CD4-positive, alpha-beta memory T cell (primary cell): ENCODE measurements around the gene NDRG4. TPM values are rescaled to one million over a fixed set of nuclear protein-coding genes. Genes with fewer than 3 reads are reported as not detected.

Experiments used
- CTCF ChIA-PET: fragments of 350-600 bp; sonication (Branson Sonifier 250); formaldehyde crosslinking; loops from one replicate; lab custom pipeline; 2021; ENCODE audit warnings: inconsistent platforms; ENCODE audit not compliant: partially characterized antibody; lab: Charles Lee
- POLR2A ChIA-PET: fragments of 350-600 bp; sonication (Branson Sonifier 250); formaldehyde crosslinking; loops from one replicate; lab custom pipeline; 2021; ENCODE audit not compliant: partially characterized antibody; lab: Charles Lee
- DNase-seq, 5 donors: peaks; one replicate each; pipeline versions ENCODE4 v3.0.0 to v3.0.0-alpha.2; 2020 to 2022; ENCODE audit warnings: mixed read lengths in 1 of 5
- H3K27ac ChIP-seq: one replicate; pipeline ENCODE4 v1.7.0; 2013; ENCODE audit warnings: low read depth, low read length
- H3K27me3 ChIP-seq: 2 replicates; pipeline ENCODE4 v1.7.0; 2013; ENCODE audit warnings: mild to moderate bottlenecking, low read length, moderate library complexity; ENCODE audit not compliant: insufficient read depth
- H3K36me3 ChIP-seq: 2 replicates; pipeline ENCODE4 v1.7.0; 2013; ENCODE audit warnings: mild to moderate bottlenecking, low read length, moderate library complexity; ENCODE audit not compliant: insufficient read depth
- H3K4me1 ChIP-seq: 2 replicates; pipeline ENCODE4 v1.7.0; 2013; ENCODE audit warnings: mild to moderate bottlenecking, low read length, moderate library complexity; ENCODE audit not compliant: insufficient read depth
- H3K4me3 ChIP-seq, 2 donors: one replicate each; pipeline ENCODE4 v1.7.0; 2013; ENCODE audit warnings: low read length in 2 of 2, mild to moderate bottlenecking in 1 of 2
- H3K9me3 ChIP-seq, 2 donors: one replicate each; pipeline ENCODE4 v1.7.0; 2013; ENCODE audit warnings: low read length in 2 of 2, control low read depth in 1 of 2; ENCODE audit not compliant: control insufficient read depth in 1 of 2
- H3K27ac Mint-ChIP-seq, 7 donors: one replicate each; pipeline ENCODE4 v1.8.0; 2020 to 2021; ENCODE audit warnings: mixed read lengths in 7 of 7, mild to moderate bottlenecking in 6 of 7, inconsistent platforms in 3 of 7, moderate library complexity in 3 of 7
- H3K27me3 Mint-ChIP-seq, 2 donors: one replicate each; pipeline ENCODE4 v1.8.0; 2020 to 2021; ENCODE audit warnings: mixed read lengths in 2 of 2
- H3K36me3 Mint-ChIP-seq, 2 donors: one replicate each; pipeline ENCODE4 v1.8.0; 2020 to 2021; ENCODE audit warnings: mixed read lengths in 2 of 2, inconsistent platforms in 1 of 2, mild to moderate bottlenecking in 1 of 2
- H3K4me1 Mint-ChIP-seq, 4 donors: one replicate each; pipeline ENCODE4 v1.8.0; 2020 to 2021; ENCODE audit warnings: mixed read lengths in 4 of 4, mild to moderate bottlenecking in 1 of 4
- H3K4me3 Mint-ChIP-seq, 8 donors: one replicate each; pipeline ENCODE4 v1.8.0; 2020 to 2021; ENCODE audit warnings: mixed read lengths in 8 of 8, mild to moderate bottlenecking in 7 of 8, moderate library complexity in 6 of 8, inconsistent platforms in 3 of 8
- H3K9me3 Mint-ChIP-seq, 8 donors: one replicate each; pipeline ENCODE4 v1.8.0; 2020 to 2021; ENCODE audit warnings: mixed read lengths in 8 of 8, mild to moderate bottlenecking in 5 of 8, inconsistent platforms in 3 of 8, moderate library complexity in 1 of 8
- intact Hi-C: fragments of 100-400 bp; cut with micrococcal nuclease; formaldehyde crosslinking; loops from one replicate; pipeline ENCODE4 v1.15.1; 2023
- polyA plus RNA-seq, 2 donors: library from polyadenylated mRNA; unstranded; fragments of 300-500 nt; fragmentation: Illumina TruSeq; gene quantifications; one replicate each; pipeline ENCODE4 v1.2.3, GENCODE V29; 2021
- total RNA-seq, 2 experiments: library from RNA; stranded (reverse); gene quantifications; one replicate each; pipeline ENCODE4 v1.2.3, GENCODE V29; 2021

The NDRG4 gene
- total and polyA plus RNA-seq, 4 experiments from 2014 or later = 0.22 to 1.3 (median 1.3) TPM; not detected in 1

DNA sequence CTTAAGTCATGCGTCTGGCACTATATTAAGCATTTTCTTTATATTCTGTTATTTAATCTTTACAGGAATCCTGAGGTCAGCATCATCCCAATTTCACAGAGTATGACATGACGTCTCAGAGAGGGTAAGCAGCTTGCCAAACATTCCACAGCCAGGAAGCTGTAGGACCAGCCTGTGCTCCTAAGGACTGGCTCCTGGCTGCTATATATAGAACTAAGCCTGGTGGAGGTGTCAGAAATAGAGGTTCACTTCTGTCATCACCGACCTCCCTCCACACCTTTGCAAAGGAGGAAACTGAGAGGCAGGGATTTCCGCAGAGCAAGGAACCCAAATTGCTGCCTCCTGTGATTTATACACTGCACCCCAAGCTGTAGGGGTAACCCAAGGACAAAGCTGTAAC, 37.9 kb upstream of the NDRG4 start:
- Histone ChIP-seq H3K36me3 (no peaks in the 10 kb centered on the region), H3K4me1 (peaks cover 10% of the 10 kb centered on the region), H3K27me3 (peaks cover 13% of the 10 kb centered on the region), H3K9me3 (no peaks in the 10 kb centered on the region), H3K27ac (no peak overlapping the region), H3K4me3 (no peak overlapping the region)
- Mint-ChIP-seq H3K9me3 (no peaks in the 10 kb centered on the region), H3K4me3 (peak overlapping the region in 6 of 8 donors; percentile 31 to 66 (median 55)), H3K27ac (no peak overlapping the region), H3K36me3 (no peaks in the 10 kb centered on the region), H3K27me3 (peaks cover 37 to 39% of the 10 kb centered on the region in 2 donors), H3K4me1 (peaks cover 2 to 16% (median 7%) of the 10 kb centered on the region in 4 donors)
- DNase-seq = no peak
- intact Hi-C loops = no loop called here
- ChIA-PET CTCF (no interaction called here), POLR2A (no interaction called here)

DNA sequence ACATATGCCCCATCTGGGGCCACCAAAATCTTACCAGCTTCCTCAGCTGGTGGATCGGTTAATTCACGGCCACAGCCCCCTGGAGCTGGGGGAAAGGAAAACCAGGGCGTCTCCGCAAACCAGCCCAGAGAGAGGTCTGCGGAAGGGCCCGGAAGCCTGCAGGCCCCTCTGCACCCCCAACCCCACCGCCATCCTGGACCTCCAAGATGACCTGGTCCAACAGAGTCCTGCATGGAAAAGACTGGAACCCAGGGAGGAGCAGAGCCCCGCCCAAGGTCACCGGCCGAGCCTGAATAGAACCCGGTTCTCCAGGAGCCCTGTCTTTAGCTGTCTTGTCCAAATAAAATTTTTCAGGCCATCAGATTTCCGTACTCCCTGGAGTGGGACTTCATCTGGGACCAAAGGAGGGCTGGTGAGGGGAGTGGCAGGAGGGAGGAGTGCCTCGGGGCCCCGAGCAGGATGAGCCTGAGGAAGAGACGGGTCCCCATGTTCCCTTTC, 37.4 kb upstream of the NDRG4 start:
- no peaks in the 10 kb centered on the region for H3K9me3 ChIP-seq
- Mint-ChIP-seq H3K27me3 (peaks cover 38 to 39% of the 10 kb centered on the region in 2 donors), H3K27ac (no peak overlapping the region), H3K9me3 (no peaks in the 10 kb centered on the region), H3K36me3 (no peaks in the 10 kb centered on the region), H3K4me3 (peak overlapping the region in 6 of 8 donors; percentile 39 to 66 (median 55)), H3K4me1 (peaks cover 2 to 16% (median 7%) of the 10 kb centered on the region in 4 donors)
- POLR2A ChIA-PET = no interaction called here
- CTCF ChIA-PET = no interaction called here
- no peak overlapping the region for H3K4me3 ChIP-seq
- no peak for DNase-seq
- H3K27me3 ChIP-seq = peaks cover 13% of the 10 kb centered on the region
- no peak overlapping the region for H3K27ac ChIP-seq
- no peaks in the 10 kb centered on the region for H3K36me3 ChIP-seq
- intact Hi-C loops = no loop called here
- H3K4me1 ChIP-seq = peaks cover 10% of the 10 kb centered on the region

DNA sequence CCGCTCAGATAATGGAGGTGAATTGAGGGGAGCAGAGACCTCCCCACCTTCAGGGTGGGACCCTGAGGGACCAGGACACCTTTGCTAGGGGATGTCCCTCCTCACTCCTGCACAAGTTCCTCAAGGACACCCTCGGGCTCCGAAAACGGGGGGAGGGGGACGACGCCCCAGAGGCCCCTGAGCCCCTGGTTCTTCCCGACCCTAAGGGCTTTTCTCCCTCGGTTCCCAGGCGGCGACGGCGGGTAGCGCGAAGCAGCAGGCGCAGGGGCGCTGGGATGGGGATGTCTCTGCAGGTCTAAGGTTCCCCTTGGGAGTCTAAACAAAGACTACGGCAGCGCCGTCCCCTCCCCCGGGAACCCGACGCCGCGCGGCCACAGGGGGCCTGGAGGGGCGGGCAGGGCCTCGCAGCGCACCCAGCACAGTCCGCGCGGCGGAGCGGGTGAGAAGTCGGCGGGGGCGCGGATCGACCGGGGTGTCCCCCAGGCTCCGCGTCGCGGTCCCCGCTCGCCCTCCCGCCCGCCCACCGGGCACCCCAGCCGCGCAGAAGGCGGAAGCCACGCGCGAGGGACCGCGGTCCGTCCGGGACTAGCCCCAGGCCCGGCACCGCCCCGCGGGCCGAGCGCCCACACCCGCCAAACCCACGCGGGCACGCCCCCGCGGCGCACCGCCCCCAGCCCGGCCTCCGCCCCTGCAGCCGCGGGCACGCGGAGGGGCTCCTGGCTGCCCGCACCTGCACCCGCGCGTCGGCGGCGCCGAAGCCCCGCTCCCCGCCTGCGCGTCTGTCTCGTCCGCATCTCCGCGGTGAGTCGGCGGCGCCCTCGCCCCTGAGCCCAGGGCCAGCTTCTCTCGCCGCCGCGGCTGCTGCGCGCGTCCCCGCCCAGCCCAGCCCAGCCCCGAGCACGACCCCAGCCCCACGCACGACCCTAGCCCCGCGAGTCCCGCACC, 36.7 kb upstream of the NDRG4 start:
- Mint-ChIP-seq H3K4me3 (peak overlapping the region in 4 of 8 donors; percentile 34 to 61 (median 55)), H3K27ac (no peak overlapping the region), H3K27me3 (peaks cover 43 to 44% of the 10 kb centered on the region in 2 donors), H3K9me3 (no peaks in the 10 kb centered on the region), H3K36me3 (no peaks in the 10 kb centered on the region), H3K4me1 (peaks cover 2 to 16% (median 7%) of the 10 kb centered on the region in 4 donors)
- Histone ChIP-seq H3K27ac (no peak overlapping the region), H3K9me3 (no peaks in the 10 kb centered on the region), H3K4me1 (peaks cover 10% of the 10 kb centered on the region), H3K27me3 (peaks cover 16% of the 10 kb centered on the region), H3K4me3 (no peak overlapping the region), H3K36me3 (no peaks in the 10 kb centered on the region)
- ChIA-PET CTCF (no interaction called here), POLR2A (no interaction called here)
- intact Hi-C loops = no loop called here
- DNase-seq = no peak

DNA sequence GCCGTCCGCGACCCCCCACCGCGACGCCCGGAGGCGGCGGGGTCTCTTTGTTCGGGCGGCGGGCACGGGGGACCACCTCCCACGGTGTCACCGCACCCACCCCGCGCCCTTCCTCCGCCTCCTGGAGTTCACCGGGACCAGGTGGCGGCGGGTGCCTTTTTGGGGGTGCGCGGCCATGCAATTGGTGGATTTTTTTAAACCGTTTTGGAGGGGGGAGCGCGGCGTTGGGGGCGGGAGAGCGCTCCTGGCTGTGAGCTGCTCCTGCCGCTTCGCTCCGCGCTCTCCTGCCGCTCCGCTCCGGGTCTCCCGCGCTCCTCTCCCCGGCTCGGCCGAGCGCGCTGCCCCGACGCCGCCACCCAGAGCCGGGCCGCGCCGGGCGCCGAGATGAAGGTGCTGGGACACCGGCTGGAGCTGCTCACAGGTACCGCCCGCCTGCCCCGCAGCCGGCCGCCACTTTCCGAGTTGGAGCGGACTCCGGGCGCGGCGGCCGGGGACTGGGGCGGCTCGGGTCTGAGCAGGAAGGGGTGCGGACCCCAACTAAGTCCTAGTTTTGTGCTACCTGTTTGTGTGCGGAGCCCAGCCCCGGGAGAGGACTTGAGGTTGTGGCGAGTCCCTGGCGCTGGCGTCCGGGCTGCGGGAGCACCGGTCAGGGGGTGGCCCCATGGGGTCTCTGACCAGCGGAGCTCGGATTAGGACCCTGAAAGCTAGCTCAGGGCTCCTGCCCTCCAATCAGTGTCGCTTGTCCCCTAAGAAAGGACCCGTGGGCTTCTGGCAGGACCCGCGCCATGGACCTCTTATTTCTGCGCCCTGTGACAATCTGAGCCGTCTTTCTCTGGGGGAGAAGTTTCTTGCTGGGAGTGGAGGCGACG, 35.7 kb upstream of the NDRG4 start:
- no peaks in the 10 kb centered on the region for H3K9me3 Mint-ChIP-seq
- peak overlapping the region in 1 of 7 donors; percentile 52 for H3K27ac Mint-ChIP-seq
- H3K4me3 Mint-ChIP-seq = peak overlapping the region in 7 of 8 donors; percentile 35 to 78 (median 54)
- Histone ChIP-seq H3K9me3 (no peaks in the 10 kb centered on the region), H3K27ac (no peak overlapping the region), H3K27me3 (peaks cover 16% of the 10 kb centered on the region), H3K4me3 (no peak overlapping the region), H3K4me1 (peaks cover 10% of the 10 kb centered on the region), H3K36me3 (no peaks in the 10 kb centered on the region)
- H3K4me1 Mint-ChIP-seq = peaks cover 2 to 16% (median 7%) of the 10 kb centered on the region in 4 donors
- DNase-seq = no peak
- ChIA-PET CTCF (no interaction called here), POLR2A (no interaction called here)
- intact Hi-C loops = no loop called here
- H3K27me3 Mint-ChIP-seq = peaks cover 48 to 52% of the 10 kb centered on the region in 2 donors
- no peaks in the 10 kb centered on the region for H3K36me3 Mint-ChIP-seq

DNA sequence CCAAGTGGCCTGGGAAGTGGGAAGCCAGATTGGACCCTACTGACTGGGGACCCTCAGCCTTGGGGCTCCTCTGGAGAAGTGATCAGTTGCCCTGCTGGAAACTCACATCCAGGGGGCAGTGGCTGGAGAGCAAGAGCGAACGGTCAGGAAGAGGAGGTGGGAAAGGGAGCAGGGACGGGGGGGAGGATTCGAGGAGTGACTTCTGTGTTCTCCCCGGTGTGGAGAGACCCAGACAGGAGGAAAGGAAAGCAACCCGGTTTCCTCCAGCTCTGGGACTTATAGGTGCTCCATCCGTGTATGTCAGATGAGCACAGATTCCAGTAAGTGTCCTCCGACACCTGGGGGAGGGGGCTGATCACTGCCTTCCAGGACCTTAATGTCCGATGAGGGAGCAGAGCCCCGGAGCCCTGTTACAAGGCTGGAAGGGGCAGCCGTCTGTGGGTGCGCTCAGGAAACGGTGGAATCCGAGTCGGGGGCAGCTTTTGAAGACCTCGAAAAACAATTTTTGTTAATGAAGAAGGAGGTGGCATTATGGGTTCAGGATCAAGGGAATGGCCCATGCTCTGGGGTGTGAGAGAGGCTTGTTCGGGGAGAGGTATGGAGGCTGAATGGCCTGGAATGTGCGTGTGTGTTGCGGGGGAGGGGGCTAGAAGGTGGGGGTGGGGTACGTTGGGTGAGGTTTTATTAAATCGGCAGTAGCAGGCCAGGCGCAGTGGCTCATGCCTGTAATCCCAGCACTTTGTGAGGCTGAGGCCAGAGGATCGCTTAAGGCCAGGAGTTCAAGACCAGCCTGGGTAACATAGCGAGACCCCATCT, 34.8 kb upstream of the NDRG4 start:
- H3K36me3 Mint-ChIP-seq = no peaks in the 10 kb centered on the region
- no peak for DNase-seq
- peak overlapping the region in 1 of 7 donors; percentile 52 for H3K27ac Mint-ChIP-seq
- Histone ChIP-seq H3K36me3 (no peaks in the 10 kb centered on the region), H3K27ac (no peak overlapping the region), H3K27me3 (peaks cover 16% of the 10 kb centered on the region), H3K4me1 (peaks cover 10% of the 10 kb centered on the region), H3K9me3 (no peaks in the 10 kb centered on the region), H3K4me3 (no peak overlapping the region)
- no peaks in the 10 kb centered on the region for H3K9me3 Mint-ChIP-seq
- ChIA-PET CTCF (no interaction called here), POLR2A (no interaction called here)
- peaks cover 50 to 56% of the 10 kb centered on the region in 2 donors for H3K27me3 Mint-ChIP-seq
- peak overlapping the region in 7 of 8 donors; percentile 35 to 78 (median 54) for H3K4me3 Mint-ChIP-seq
- intact Hi-C loops = no loop called here
- H3K4me1 Mint-ChIP-seq = peaks cover 2 to 16% (median 7%) of the 10 kb centered on the region in 4 donors

DNA sequence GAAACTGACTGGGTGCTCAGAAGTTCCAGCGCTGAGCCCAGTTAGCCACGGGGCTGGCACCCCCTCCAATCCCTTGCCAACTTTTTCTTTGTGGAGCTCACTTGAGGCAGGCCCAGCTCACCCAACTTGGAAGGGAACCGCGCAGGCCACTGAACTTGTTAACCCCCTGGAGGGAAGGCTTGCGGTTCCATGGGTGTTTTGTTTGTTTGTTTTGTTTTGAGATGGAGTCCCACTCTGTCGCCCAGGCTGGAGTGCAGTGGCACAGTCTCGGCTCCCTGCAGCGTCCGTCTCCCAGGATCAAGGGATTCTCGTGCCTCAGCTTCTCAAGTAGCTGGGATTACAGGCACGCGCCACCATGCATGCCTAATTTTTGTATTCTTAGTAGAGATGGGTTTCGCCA, 34.1 kb upstream of the NDRG4 start:
- no peak overlapping the region for H3K27ac ChIP-seq
- H3K4me1 Mint-ChIP-seq = peaks cover 2 to 16% (median 7%) of the 10 kb centered on the region in 4 donors
- H3K27ac Mint-ChIP-seq = no peak overlapping the region
- intact Hi-C loops = no loop called here
- no peaks in the 10 kb centered on the region for H3K9me3 ChIP-seq
- ChIA-PET POLR2A (no interaction called here), CTCF (no interaction called here)
- peaks cover 16% of the 10 kb centered on the region for H3K27me3 ChIP-seq
- H3K36me3 ChIP-seq = no peaks in the 10 kb centered on the region
- peaks cover 10% of the 10 kb centered on the region for H3K4me1 ChIP-seq
- no peaks in the 10 kb centered on the region for H3K36me3 Mint-ChIP-seq
- peaks cover 51 to 54% of the 10 kb centered on the region in 2 donors for H3K27me3 Mint-ChIP-seq
- H3K4me3 ChIP-seq = no peak overlapping the region
- H3K4me3 Mint-ChIP-seq = no peak overlapping the region
- H3K9me3 Mint-ChIP-seq = peaks cover 0 to under 1% (median 0%) of the 10 kb centered on the region in 8 donors
- no peak for DNase-seq
